KMS-11 (cell line): ENCODE data around the gene TNNI3K.

Experiments used
- H2AFZ ChIP-seq: fragments of 200-600 bp; sonication (generic); 2 replicates; pipeline ENCODE4 v1.6.1; 2016; ENCODE audit warnings: antibody characterized with exemption, mixed run types, low read depth
- H3K27ac ChIP-seq: fragments of 200-600 bp; sonication (generic); 2 replicates; pipeline ENCODE4 v1.6.1; 2016; ENCODE audit warnings: mild to moderate bottlenecking, mixed run types
- H3K27me3 ChIP-seq: fragments of 200-600 bp; sonication (generic); 2 replicates; pipeline ENCODE4 v1.6.1; 2017; ENCODE audit warnings: mild to moderate bottlenecking, low read depth, mixed run types, moderate library complexity; ENCODE audit not compliant: insufficient read depth
- H3K36me3 ChIP-seq: fragments of 200-600 bp; sonication (generic); 2 replicates; pipeline ENCODE4 v1.6.1; 2017; ENCODE audit warnings: mild to moderate bottlenecking, mixed run types; ENCODE audit not compliant: insufficient read depth
- H3K4me1 ChIP-seq: fragments of 200-600 bp; sonication (generic); 2 replicates; pipeline ENCODE4 v1.6.1; 2016; ENCODE audit warnings: mild to moderate bottlenecking, low read depth, mixed run types; ENCODE audit not compliant: poor library complexity, severe bottlenecking
- H3K4me2 ChIP-seq: fragments of 200-600 bp; sonication (generic); 2 replicates; pipeline ENCODE4 v1.7.0; 2016; ENCODE audit warnings: mild to moderate bottlenecking, mixed run types
- H3K4me3 ChIP-seq: fragments of 200-600 bp; sonication (generic); IDR thresholded peaks from 2 replicates; pipeline ENCODE4 v1.6.1; 2017; ENCODE audit warnings: low read depth, low read length, mixed read lengths; ENCODE audit not compliant: insufficient read depth
- H3K79me2 ChIP-seq: fragments of 200-600 bp; sonication (generic); 2 replicates; pipeline ENCODE4 v1.6.1; 2016; ENCODE audit warnings: low read depth, mixed run types; ENCODE audit not compliant: insufficient read depth
- H3K9ac ChIP-seq: fragments of 200-600 bp; sonication (generic); 2 replicates; pipeline ENCODE4 v1.6.1; 2016; ENCODE audit warnings: mild to moderate bottlenecking, mixed run types
- H4K20me1 ChIP-seq: fragments of 200-600 bp; sonication (generic); 2 replicates; pipeline ENCODE4 v1.6.1; 2016; ENCODE audit warnings: mild to moderate bottlenecking, mixed run types; ENCODE audit not compliant: insufficient read depth
- CTCF ChIP-seq: fragments of 200-600 bp; sonication (generic); conservative IDR thresholded peaks from 2 replicates; pipeline ENCODE4 v1.6.1; 2017; ENCODE audit warnings: low read depth, mild to moderate bottlenecking, antibody characterized with exemption, low read length, moderate library complexity, mixed read lengths

TNNI3K gene

GRCh38 chr1:74481607-74482006 is 246.4 kb downstream of the TNNI3K start:
- Histone ChIP-seq H3K4me3 (no peak overlapping the region), H3K36me3 (no peaks in the 10 kb centered on the region), H3K9ac (no peak overlapping the region), H3K27me3 (no peaks in the 10 kb centered on the region), H4K20me1 (no peaks in the 10 kb centered on the region), H3K4me1 (no peaks in the 10 kb centered on the region), H2AFZ (no peak overlapping the region), H3K27ac (no peak overlapping the region), H3K79me2 (no peaks in the 10 kb centered on the region), H3K4me2 (no peak overlapping the region)
- no peak for TF ChIP-seq CTCF

GRCh38 chr1:74485622-74486021 is 250.4 kb downstream of the TNNI3K start:
- Histone ChIP-seq H3K27ac (no peak overlapping the region), H3K4me3 (no peak overlapping the region), H4K20me1 (no peaks in the 10 kb centered on the region), H3K79me2 (no peaks in the 10 kb centered on the region), H2AFZ (no peak overlapping the region), H3K4me2 (no peak overlapping the region), H3K4me1 (no peaks in the 10 kb centered on the region), H3K36me3 (no peaks in the 10 kb centered on the region), H3K27me3 (no peaks in the 10 kb centered on the region), H3K9ac (no peak overlapping the region)
- no peak for TF ChIP-seq CTCF

GRCh38 chr1:74486036-74486435 is 250.8 kb downstream of the TNNI3K start:
- H3K4me3 ChIP-seq = no peak overlapping the region
- H3K79me2 ChIP-seq = no peaks in the 10 kb centered on the region
- no peaks in the 10 kb centered on the region for H3K4me1 ChIP-seq
- H3K27me3 ChIP-seq = no peaks in the 10 kb centered on the region
- H3K4me2 ChIP-seq = no peak overlapping the region
- H3K27ac ChIP-seq = no peak overlapping the region
- no peak overlapping the region for H3K9ac ChIP-seq
- no peak overlapping the region for H2AFZ ChIP-seq
- H4K20me1 ChIP-seq = no peaks in the 10 kb centered on the region
- no peak for TF ChIP-seq CTCF
- H3K36me3 ChIP-seq = no peaks in the 10 kb centered on the region

- TF ChIP-seq CTCF = no peak
- H2AFZ ChIP-seq = no peak overlapping the region
- no peak overlapping the region for H3K4me2 ChIP-seq
Measured at GRCh38 chr1:74496669-74497068, 261.5 kb downstream of the TNNI3K start.

More at GRCh38 chr1:74496669-74497068, 261.5 kb downstream of the TNNI3K start:
- Histone ChIP-seq H4K20me1 (no peaks in the 10 kb centered on the region), H3K9ac (no peak overlapping the region), H3K27ac (no peak overlapping the region), H3K79me2 (no peaks in the 10 kb centered on the region), H3K4me1 (no peaks in the 10 kb centered on the region), H3K36me3 (no peaks in the 10 kb centered on the region), H3K27me3 (no peaks in the 10 kb centered on the region), H3K4me3 (no peak overlapping the region)
